AG04450 (cell line): ENCODE measurements around the gene HNRNPC. TPM values are rescaled to one million over a fixed set of nuclear protein-coding genes. Genes with fewer than 3 reads are reported as not detected.
"Not testable (repeated sequence)": the region's sequence is repeated elsewhere in the genome, so short reads cannot be mapped to it uniquely, and the experiment has no call there.

Experiments
- CTCF ChIA-PET: fragments of 300-600, 350-600 bp; formaldehyde crosslinking; extraction: SDS; loops from one replicate; lab custom pipeline; 2022; ENCODE audit warnings: antibody characterized with exemption, inconsistent platforms; lab: Charles Lee
- POLR2A ChIA-PET: fragments of 350-600 bp; formaldehyde crosslinking; extraction: SDS; loops from one replicate; lab custom pipeline; 2021; ENCODE audit warnings: antibody characterized with exemption, inconsistent platforms; lab: Yijun Ruan, JAX
- DNase-seq: peaks from one replicate; pipeline ENCODE4 v3.0.0-alpha.2; 2011; ENCODE audit warnings: low read depth, low spot score
- H3K27ac ChIP-seq: one replicate; pipeline ENCODE4 v1.5.1; 2012; ENCODE audit warnings: low read depth, low read length, control low read depth
- H3K27me3 ChIP-seq: one replicate; pipeline ENCODE4 v1.6.0; 2012; ENCODE audit warnings: low read length; ENCODE audit not compliant: control insufficient read depth, insufficient read depth
- H3K4me3 ChIP-seq: 2 replicates; pipeline ENCODE4 v1.5.1; 2011; ENCODE audit warnings: mild to moderate bottlenecking, low read depth, low read length, control low read depth
- H3K9me3 ChIP-seq: 2 replicates; pipeline ENCODE4 v1.5.1; 2012; ENCODE audit warnings: low read length; ENCODE audit not compliant: control insufficient read depth, insufficient read depth
- CTCF ChIP-seq: IDR thresholded peaks from 2 replicates; pipeline ENCODE4 v1.5.1; 2011; ENCODE audit warnings: low read depth, low read length, control low read depth, inconsistent platforms
- polyA plus RNA-seq: library from polyadenylated mRNA; depleted of rRNA; stranded (reverse); fragments of >200 nt; gene quantifications from 2 replicates; pipeline ENCODE4 v1.2.3, GENCODE V29; 2011

HNRNPC gene
- polyA plus RNA-seq, 1 experiment, result 828 TPM

DNA sequence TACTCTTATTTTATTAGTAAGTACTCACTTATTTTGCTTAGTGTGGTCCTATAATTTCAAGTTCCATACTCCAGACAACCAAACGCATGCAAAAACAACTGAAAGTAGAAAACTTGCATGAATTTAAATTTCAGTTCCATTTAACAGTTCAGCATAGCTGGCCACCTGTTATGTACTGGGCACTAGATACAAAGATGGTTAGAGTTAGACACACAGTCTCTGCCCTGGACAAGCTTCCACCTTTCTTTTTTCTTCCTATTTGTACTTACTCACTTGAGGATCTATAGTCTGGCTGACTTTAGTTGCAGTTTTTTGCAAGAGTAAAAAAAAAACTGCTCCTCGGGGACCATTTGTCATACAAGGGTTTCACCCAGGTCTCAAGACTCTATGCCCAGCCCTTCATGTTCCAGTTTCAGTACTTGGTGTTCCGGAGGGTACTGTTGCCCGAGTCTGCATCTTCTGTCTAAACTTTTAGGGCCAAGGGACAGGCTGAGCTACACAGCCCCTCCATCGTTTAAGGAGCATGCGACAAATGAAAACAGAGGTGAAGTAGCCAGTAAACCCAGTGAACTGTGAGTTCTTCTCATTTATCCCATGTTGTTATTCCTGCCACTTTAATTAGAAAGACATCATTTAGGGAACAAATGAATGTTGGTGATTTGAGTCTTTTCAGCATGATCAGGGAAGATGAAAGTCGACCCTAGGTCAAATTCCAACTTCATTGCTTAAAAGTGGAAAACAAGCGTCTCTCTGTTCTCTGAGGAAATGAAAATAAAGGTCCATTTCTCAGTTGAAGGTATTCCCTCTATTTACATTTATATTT is 33.0 kb upstream of the HNRNPC start:
- H3K4me3 ChIP-seq, result no peak overlapping the region
- peaks cover 18% of the 10 kb centered on the region for H3K27me3 ChIP-seq
- no peak overlapping the region for H3K27ac ChIP-seq
- no peaks in the 10 kb centered on the region for H3K9me3 ChIP-seq
- CTCF ChIA-PET, result interaction anchor here (0.5 to 0.7 kb wide), 3 partner anchors 9 to 256 kb away, joined by 6 to 7 read pairs (median 6); no protein-coding TSS in a partner anchor
- POLR2A ChIA-PET, result no interaction called here
- no peak for DNase-seq
- no peak for TF ChIP-seq CTCF

DNA sequence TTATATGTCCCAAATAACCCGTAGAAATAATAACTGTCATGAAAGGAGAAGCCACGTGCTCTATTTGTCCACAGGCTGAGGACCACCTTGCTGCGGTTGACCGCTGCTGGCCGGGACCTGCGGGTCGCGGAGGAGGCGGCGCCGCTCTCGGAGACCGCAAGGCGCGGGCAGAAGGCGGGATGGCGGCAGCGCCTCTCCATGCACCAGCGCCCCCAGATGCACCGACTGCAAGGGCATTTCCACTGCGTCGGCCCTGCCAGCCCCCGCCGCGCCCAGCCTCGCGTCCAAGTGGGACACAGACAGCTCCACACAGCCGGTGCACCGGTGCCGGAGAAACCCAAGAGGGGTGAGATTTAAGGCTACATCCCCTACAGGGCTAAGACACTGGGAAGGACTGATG is 31.6 kb upstream of the HNRNPC start:
- ChIA-PET CTCF (no interaction called here), POLR2A (no interaction called here)
- Histone ChIP-seq H3K27ac (no peak overlapping the region), H3K4me3 (no peak overlapping the region), H3K9me3 (no peaks in the 10 kb centered on the region), H3K27me3 (peaks cover 18% of the 10 kb centered on the region)
- DNase-seq, result no peak
- no peak for TF ChIP-seq CTCF

DNA sequence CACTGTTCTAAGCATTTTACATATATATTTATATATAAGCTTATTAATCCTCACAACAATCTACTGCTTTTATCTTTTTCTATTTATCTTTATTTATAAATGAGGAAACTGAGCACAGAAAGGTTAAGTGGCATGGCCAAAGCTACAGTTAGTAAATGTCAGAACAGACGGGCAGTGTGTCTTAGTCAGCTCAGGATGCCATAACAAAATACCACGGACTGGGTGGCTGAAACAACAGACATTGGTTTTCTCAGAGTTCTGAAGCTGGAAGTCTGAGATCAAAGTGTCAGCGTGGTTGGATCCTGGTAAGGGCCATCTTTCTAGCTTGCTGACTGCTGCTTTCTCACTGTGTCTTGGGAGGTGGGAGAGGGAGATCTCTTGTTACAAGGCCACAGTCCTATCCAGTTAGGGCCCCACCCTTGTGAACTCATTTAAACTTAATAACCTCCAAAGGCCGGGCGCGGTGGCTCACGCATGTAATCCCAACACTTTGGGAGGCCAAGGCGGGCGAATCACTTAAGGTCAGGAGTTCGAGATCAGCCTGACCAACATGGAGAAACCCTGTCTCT is 30.4 kb upstream of the HNRNPC start:
- POLR2A ChIA-PET, result no interaction called here
- TF ChIP-seq CTCF, result no peak
- CTCF ChIA-PET, result no interaction called here

DNA sequence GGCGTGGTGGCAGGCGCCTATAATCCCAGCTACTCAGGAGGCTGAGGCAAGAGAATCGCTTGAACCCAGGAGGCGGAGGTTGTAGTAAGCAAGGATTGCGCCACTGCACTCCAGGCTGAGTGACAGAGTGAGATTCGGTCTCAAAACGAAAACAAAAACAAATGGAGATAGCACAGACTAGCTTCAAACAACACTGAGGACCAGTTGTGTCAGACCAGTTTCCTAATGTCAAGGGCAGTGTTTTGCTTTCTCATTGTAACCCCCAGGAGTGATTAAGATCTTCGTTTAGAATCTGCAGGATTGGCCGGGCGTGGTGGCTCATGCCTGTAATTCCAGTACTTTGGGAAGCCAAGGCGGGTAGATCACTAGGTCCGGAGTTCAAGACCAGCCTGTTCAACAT is 29.1 kb upstream of the HNRNPC start:
- no peak for DNase-seq
- POLR2A ChIA-PET, result no interaction called here

More for the DNA sequence above, 30.4 kb upstream of the HNRNPC start:
- DNase-seq, result no peak
- no peak overlapping the region for H3K27ac ChIP-seq
- H3K27me3 ChIP-seq, result peaks cover 15% of the 10 kb centered on the region
- no peaks in the 10 kb centered on the region for H3K9me3 ChIP-seq
- no peak overlapping the region for H3K4me3 ChIP-seq

GRCh38 chr14:21294026-21294425 is 24.8 kb upstream of the HNRNPC start:
- DNase-seq, H3K9me3 ChIP-seq, H3K27me3 ChIP-seq, H3K4me3 ChIP-seq, H3K27ac ChIP-seq, POLR2A ChIA-PET: not testable (repeated sequence)
- CTCF ChIA-PET, result interaction anchor here (0.6 kb wide), 2 partner anchors 189 to 1693 kb away, joined by 3 to 4 read pairs; no protein-coding TSS in a partner anchor

More for the DNA sequence above, 29.1 kb upstream of the HNRNPC start:
- CTCF ChIA-PET, result interaction anchor here (0.6 kb wide), 1 partner anchor 259 kb away, joined by 3 read pairs; no protein-coding TSS in a partner anchor
- Histone ChIP-seq H3K4me3 (no peak overlapping the region), H3K27me3 (peaks cover 15% of the 10 kb centered on the region), H3K9me3 (no peaks in the 10 kb centered on the region), H3K27ac (no peak overlapping the region)
- no peak for TF ChIP-seq CTCF
